ENCODE measurements around the gene GJB5. TPM values are rescaled to one million over a fixed set of nuclear protein-coding genes. Genes with fewer than 3 reads are reported as not detected.
A peak's percentile ranks its signal among the peaks of the same experiment; 100 is the strongest.

Gene GJB5
- total and polyA plus RNA-seq, 9 of the 15 experiments (the other 6 are each of a cell fraction or from before 2014, with no cell fraction given), result 0.04 TPM; not detected in 8

- 0 out of 2 replicates have a peak, but pooled peaks have one; percentile 12 for TF ChIP-seq NFIC (IDR thresholded peaks at IDR 0.05)
- no peak for TF ChIP-seq HCFC1 (IDR thresholded peaks at IDR 0.05; ENCODE audit: low read depth, low read length)
- no peak for TF ChIP-seq ZNF740 (CRISPR knock-in tag; IDR thresholded peaks at IDR 0.05)
- TF ChIP-seq ZNF740 (tag; IDR thresholded peaks at IDR 0.05), result no peak
- TF ChIP-seq RCOR1 (IDR thresholded peaks at IDR 0.05; ENCODE audit: borderline replicate concordance in 1 of 2, low read depth in 2 of 2, low read length in 2 of 2), result peak in 1 of 2 experiments; percentile 82; a peak in 2 of 4 replicates
- TF ChIP-seq MAFK (IDR thresholded peaks at IDR 0.05; ENCODE audit: low read length), result no peak
- no peak for TF ChIP-seq ZFX (CRISPR knock-in tag; IDR thresholded peaks at IDR 0.05)
- TF ChIP-seq E2F5 (CRISPR knock-in tag; IDR thresholded peaks at IDR 0.05), result no peak
- TF ChIP-seq HNRNPLL (IDR thresholded peaks at IDR 0.05; ENCODE audit: low read depth, low read length, poor library complexity, severe bottlenecking), result no peak
- peak; percentile 54; the same call in 1 of the 2 replicates for TF ChIP-seq RB1 (IDR thresholded peaks at IDR 0.05; ENCODE audit: low read depth)
- TF ChIP-seq ZBTB26 (CRISPR knock-in tag; IDR thresholded peaks at IDR 0.05), result 0 out of 2 replicates have a peak, but pooled peaks have one; percentile 17
- TF ChIP-seq EP400 (IDR thresholded peaks at IDR 0.05), result no peak
- TF ChIP-seq LARP7 (IDR thresholded peaks at IDR 0.05), result 0 out of 2 replicates have a peak, but pooled peaks have one; percentile 47
- peak; percentile 91 for TF ChIP-seq SMC3 (conservative IDR thresholded peaks at IDR 0.05; ENCODE audit: insufficient read depth, low read depth, low read length)
- TF ChIP-seq CTCF (IDR thresholded peaks at IDR 0.05 in 2 of 3, conservative IDR thresholded peaks at IDR 0.05 in 1 of 3; ENCODE audit: insufficient read depth in 2 of 3, low read depth in 1 of 3, low read length in 3 of 3), result peak; percentile 93 to 97 (median 95)
- TF ChIP-seq NFRKB (IDR thresholded peaks at IDR 0.05; ENCODE audit: low read depth), result no peak
- TF ChIP-seq ZNF780A (CRISPR knock-in tag; IDR thresholded peaks at IDR 0.05), result no peak
- no peak for TF ChIP-seq KDM4B (IDR thresholded peaks at IDR 0.05; ENCODE audit: borderline replicate concordance in 2 of 2, low read depth in 1 of 2)
- 0 out of 2 replicates have a peak, but pooled peaks have one; percentile 36 for TF ChIP-seq ZNF77 (CRISPR knock-in tag; IDR thresholded peaks at IDR 0.05)
These were observed 31.9 kb downstream of the GJB5 start (continued) for GRCh38 chr1:34786521-34787325.

Data from K562 (cell line).